HepG2 (cell line): Measurements from ENCODE around the gene NFILZ. TPM values are rescaled to one million over a fixed set of nuclear protein-coding genes. Genes with fewer than 3 reads are reported as not detected.

Source experiments
- ATF6 ChIP-seq: sonication (generic); formaldehyde crosslinking; conservative IDR thresholded peaks from 2 replicates; pipeline ENCODE4 v1.4.0; 2020; ENCODE audit warnings: missing genetic modification reagents
- CBX1 ChIP-seq: IDR thresholded peaks from one replicate; pipeline ENCODE4 v1.6.1; 2016; ENCODE audit warnings: antibody characterized with exemption, low read depth
- CHD4 ChIP-seq: fragments of 200-600 bp; sonication (generic); IDR thresholded peaks from 2 replicates; pipeline ENCODE4 v1.7.0; 2017; ENCODE audit warnings: mild to moderate bottlenecking, low read length, borderline replicate concordance
- E2F2 ChIP-seq: sonication (generic); formaldehyde crosslinking; IDR thresholded peaks from 2 replicates; pipeline ENCODE4 v1.4.0; 2020; ENCODE audit warnings: missing genetic modification reagents, borderline replicate concordance
- MXD1 ChIP-seq: sonication (generic); formaldehyde crosslinking; IDR thresholded peaks from 2 replicates; pipeline ENCODE4 v1.4.0; 2020; ENCODE audit warnings: mild to moderate bottlenecking, missing genetic modification reagents
- TCF7L2 ChIP-seq: IDR thresholded peaks from 2 replicates; pipeline ENCODE4 v1.6.1; 2011; ENCODE audit warnings: mild to moderate bottlenecking, low read depth, low read length, moderate library complexity
- TERF1 ChIP-seq: sonication (generic); formaldehyde crosslinking; IDR thresholded peaks from 2 replicates; pipeline ENCODE4 v1.8.0; 2022; ENCODE audit warnings: mild to moderate bottlenecking, missing genetic modification reagents, moderate library complexity
- ZBTB2 ChIP-seq: sonication (generic); formaldehyde crosslinking; IDR thresholded peaks from 2 replicates; pipeline ENCODE4 v1.8.0; 2022; ENCODE audit warnings: low read depth, missing genetic modification reagents
- ZBTB39 ChIP-seq: sonication (generic); formaldehyde crosslinking; IDR thresholded peaks from 2 replicates; pipeline ENCODE4 v1.5.0; 2020; ENCODE audit warnings: missing genetic modification reagents
- ZBTB44 ChIP-seq: sonication (generic); formaldehyde crosslinking; IDR thresholded peaks from 2 replicates; pipeline ENCODE4 v1.4.0; 2020; ENCODE audit warnings: missing genetic modification reagents
- polyA plus RNA-seq, 8 experiments: library from polyadenylated mRNA; depleted of rRNA in 3 of 8; stranded (reverse) in 7 of 8; unstranded in 1 of 8; fragments of >200 nt; fragmentation: Illumina TruSeq in 4 of 8; extraction: Trizol in 4 of 8; gene quantifications; 2 replicates each; pipeline versions ENCODE4 v1.2.1 to v1.2.3, GENCODE V29; 2011 to 2016; ENCODE audit warnings: low read depth in 4 of 8, missing spikeins in 1 of 8, mixed read lengths in 1 of 8; ENCODE audit not compliant: insufficient read depth in 1 of 8
- total RNA-seq, 5 experiments: library from RNA; depleted of rRNA; stranded (reverse); fragments of >200 nt; fragmentation: Illumina TruSeq; extraction: Trizol; gene quantifications; 2 replicates each; pipeline ENCODE4 v1.2.3, GENCODE V29; 2016; ENCODE audit warnings: low read depth in 1 of 5

The NFILZ gene
- total and polyA plus RNA-seq, 2 of the 13 experiments (the other 11 are each of a cell fraction or from before 2014, with no cell fraction given) = not detected

- TF ChIP-seq TERF1 (no peak), ZBTB2 (no peak), ZBTB44 (CRISPR knock-in tag) (no peak), ZBTB39 (CRISPR knock-in tag) (peak; percentile 69; the same call in 1 of the 2 replicates), CHD4 (0 out of 2 replicates have a peak, but pooled peaks have one; percentile 44), CBX1 (no peak), TCF7L2 (no peak), MXD1 (CRISPR knock-in tag) (peak; percentile 31; the same call in 1 of the 2 replicates), E2F2 (no peak), ATF6 (CRISPR knock-in tag) (no peak)
Measured at GRCh38 chr19:8609279-8610040, 21.0 kb upstream of the NFILZ start (continued).
